TTC549 (cell line): ENCODE results near the gene DGKD.

ENCODE experiments used
- FAIRE-seq: peaks from 2 replicates; lab custom pipeline; 2012; peaks lifted over from hg19 to GRCh38; lab: Jason Lieb, UNC

The DGKD gene

GRCh38 chr2:233412405-233412804, 58.1 kb downstream of the DGKD start:
- no peak for FAIRE-seq

GRCh38 chr2:233413046-233413445, 58.8 kb downstream of the DGKD start:
- no peak for FAIRE-seq

GRCh38 chr2:233413559-233414272, 59.4 kb downstream of the DGKD start:
- no peak for FAIRE-seq

DNA sequence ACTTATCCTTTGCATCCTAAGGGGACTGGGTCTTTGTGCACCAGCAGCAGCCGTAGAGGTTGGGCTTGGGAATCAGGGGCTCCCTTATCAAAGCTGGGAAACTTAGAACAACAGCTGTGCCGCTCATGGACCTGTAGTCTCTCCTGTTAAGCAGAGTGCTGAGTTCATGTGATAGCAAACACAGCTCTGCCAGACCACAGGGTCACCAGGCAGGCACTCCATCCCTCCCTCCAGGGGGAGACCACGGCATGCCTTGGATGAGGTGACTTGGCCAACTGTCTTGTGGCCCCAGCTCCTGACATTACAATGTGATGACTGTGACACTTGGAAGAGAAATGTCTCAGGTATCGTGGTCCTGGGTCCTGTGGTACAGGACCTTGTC, 60.0 kb downstream of the DGKD start:
- no peak for FAIRE-seq

GRCh38 chr2:233414777-233415570, 60.7 kb downstream of the DGKD start:
- FAIRE-seq = no peak

DNA sequence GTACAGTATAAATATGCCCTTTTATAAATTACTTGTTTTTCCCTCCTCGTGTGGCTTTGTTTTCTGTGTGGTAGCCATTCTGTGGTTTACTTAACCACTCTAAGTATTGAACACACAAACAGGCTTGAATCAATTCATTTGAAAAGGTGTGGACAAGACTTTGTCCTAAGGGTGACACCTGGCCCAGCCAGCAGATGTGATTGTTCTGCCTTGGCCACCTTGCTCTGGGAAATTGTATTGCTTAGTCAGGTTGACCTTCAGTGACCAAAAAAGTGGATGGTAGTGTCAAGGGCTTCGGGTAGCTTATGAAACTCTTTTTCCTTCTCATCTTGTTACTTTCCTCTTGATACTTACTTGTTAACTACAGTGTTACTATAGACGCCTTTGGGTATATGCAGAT, 61.9 kb downstream of the DGKD start:
- FAIRE-seq = no peak

DNA sequence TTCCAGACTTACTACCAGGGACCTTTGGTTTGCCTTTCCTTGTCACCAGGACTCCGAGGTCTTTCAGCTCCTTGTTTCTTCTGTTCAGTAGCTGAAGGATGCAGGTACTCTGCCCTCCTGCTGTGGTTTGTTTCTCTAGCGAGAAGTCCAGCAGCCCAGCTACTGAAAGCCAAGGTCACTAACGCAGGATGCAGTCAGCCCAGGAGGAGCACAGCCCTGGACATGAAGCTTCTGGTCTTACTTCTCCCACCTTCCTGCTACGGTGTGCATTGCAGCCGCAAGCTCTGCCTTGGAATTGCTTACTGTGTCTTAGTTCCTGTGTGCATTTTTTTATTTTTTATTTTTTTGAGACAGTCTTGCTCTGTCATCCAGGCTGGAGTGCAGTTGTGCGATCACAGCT, 62.4 kb downstream of the DGKD start:
- FAIRE-seq = no peak

GRCh38 chr2:233417282-233417681, 63.0 kb downstream of the DGKD start:
- FAIRE-seq = no peak

GRCh38 chr2:233418052-233418760, 63.9 kb downstream of the DGKD start:
- FAIRE-seq = no peak

DNA sequence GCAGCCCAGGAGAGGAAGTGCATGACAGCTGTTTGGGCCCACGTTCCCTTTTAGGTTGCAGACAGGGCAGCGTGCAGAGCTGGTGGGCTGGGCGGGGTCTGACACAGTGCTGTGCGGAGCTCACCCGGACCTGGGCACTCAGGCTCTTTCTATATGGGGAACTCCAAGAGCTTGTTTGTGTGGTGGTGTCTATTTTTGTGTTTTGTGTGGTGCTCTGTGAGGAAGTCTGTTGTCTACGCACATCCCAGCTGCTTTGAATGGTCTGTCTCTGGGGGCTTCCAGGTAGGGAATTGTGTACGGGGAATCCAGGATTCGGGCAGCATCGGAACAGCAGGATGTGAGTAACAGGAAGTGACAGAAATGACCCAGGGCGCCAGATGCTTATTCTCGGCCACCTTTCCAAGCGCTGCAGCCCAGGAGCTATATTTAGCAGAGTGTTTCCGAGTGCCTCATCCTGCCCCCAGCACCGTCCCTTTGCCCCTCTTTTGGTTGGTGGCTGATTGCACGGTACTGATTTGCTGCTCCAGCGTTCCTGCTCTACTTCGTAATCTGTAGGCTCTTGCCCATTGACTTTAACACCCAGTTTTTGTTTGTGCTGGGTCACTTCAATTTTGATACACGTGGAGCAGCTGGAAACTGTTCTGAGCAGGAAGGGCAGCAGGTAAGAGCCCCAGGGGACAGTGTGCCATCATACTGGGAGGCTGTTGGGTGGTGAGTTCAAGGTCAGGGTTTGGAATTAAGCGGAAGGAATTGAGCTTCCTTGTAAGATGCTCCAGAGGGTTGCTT, 64.7 kb downstream of the DGKD start:
- no peak for FAIRE-seq

GRCh38 chr2:233419602-233420391, 65.5 kb downstream of the DGKD start:
- no peak for FAIRE-seq

- no peak for FAIRE-seq
These were observed 67.0 kb downstream of the DGKD start for GRCh38 chr2:233421091-233421816.

- no peak for FAIRE-seq
These were observed 67.9 kb downstream of the DGKD start for GRCh38 chr2:233422050-233422639.

- FAIRE-seq = no peak
These were observed 68.6 kb downstream of the DGKD start for GRCh38 chr2:233422649-233423551.

DNA sequence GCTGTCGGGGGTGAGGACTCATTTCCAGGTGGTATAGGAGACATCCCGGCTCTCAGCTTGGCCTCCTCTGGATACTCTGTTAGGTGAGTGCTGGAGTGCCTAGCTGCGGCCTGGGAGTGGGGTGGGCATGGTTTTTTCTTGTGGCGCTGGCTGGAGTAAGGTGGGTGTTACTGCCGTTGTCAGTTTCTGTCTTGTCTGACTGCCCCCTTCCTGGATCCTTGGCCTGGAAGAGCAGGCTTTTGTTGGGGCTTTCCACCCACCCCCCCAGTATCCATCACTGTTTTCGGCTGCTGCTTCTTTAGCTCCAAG, 69.2 kb downstream of the DGKD start:
- no peak for FAIRE-seq

DNA sequence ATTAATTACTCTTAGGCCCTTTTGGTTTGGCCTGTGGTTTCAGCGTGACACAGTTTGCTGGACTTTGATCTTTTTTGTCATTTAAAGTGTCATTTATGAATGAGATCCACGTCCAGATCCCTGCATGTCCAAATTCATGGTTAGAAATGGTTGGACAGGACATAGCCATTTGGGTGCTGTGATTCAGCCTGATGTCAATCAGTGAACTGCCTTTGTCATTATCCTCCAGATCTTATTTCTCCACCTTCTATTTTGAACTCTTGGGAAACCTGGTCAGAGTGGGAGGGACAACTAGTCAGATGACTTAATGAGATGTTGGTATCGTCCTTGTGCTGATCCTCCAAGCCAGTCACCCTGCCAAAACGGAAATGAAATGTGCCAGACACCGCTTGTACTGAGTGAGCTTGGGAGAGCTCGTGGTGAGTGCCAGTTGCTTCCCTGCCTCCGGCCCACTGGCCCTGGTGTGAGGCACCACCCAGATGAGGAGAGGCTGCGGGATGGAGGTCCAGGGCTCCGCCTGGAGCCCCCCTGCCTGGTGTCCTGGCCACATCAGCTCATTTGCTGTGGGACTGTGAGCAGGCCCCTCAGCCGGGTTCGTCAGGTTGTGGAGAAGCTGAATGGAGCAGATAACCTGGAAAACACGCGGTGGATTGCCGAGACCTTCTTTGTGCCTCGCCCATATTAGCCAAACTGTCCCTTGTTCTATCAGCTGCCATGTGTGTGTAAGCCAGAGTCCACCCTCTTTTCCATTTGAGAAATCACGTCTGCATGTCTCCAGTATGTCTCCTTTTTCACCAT, 70.1 kb downstream of the DGKD start:
- no peak for FAIRE-seq

GRCh38 chr2:233426619-233427342, 72.5 kb downstream of the DGKD start:
- FAIRE-seq = no peak

- no peak for FAIRE-seq
These were observed 73.7 kb downstream of the DGKD start for GRCh38 chr2:233428008-233428407.
